HUDEP-2 (cell line): Measurements from ENCODE around the gene AJAP1.

Experiments
- DNase-seq, 76 experiments: peaks; one replicate each; lab custom pipeline; 2025; ENCODE audit not compliant: unreplicated experiment in 76 of 76; lab: John Stamatoyannopoulos, UW

AJAP1 gene

GRCh38 chr1:4630561-4630960 lies 23.8 kb upstream of the AJAP1 start:
- no peak for DNase-seq

GRCh38 chr1:4631321-4631720 lies 23.1 kb upstream of the AJAP1 start:
- DNase-seq = no peak

- no peak for DNase-seq
Measured at GRCh38 chr1:4633346-4633745, 21.1 kb upstream of the AJAP1 start.

- DNase-seq = no peak
Measured at GRCh38 chr1:4634156-4634792, 20.1 kb upstream of the AJAP1 start.

- DNase-seq = no peak
Measured at GRCh38 chr1:4634793-4635406, 19.5 kb upstream of the AJAP1 start.

- DNase-seq = no peak
Measured at GRCh38 chr1:4636186-4636585, 18.2 kb upstream of the AJAP1 start.

- no peak for DNase-seq
Measured at GRCh38 chr1:4636644-4637380, 17.6 kb upstream of the AJAP1 start.

- no peak for DNase-seq
Measured at GRCh38 chr1:4637616-4638344, 16.6 kb upstream of the AJAP1 start.

- no peak for DNase-seq
Measured at GRCh38 chr1:4638345-4638729, 16.1 kb upstream of the AJAP1 start.

- no peak for DNase-seq
Measured at GRCh38 chr1:4640931-4641330, 13.5 kb upstream of the AJAP1 start.

- DNase-seq = no peak
Measured at GRCh38 chr1:4647391-4647790, 7.0 kb upstream of the AJAP1 start.

- DNase-seq = no peak
Measured at GRCh38 chr1:4648657-4649056, 5.8 kb upstream of the AJAP1 start.

GRCh38 chr1:4650481-4650880 lies 3.9 kb upstream of the AJAP1 start:
- no peak for DNase-seq

GRCh38 chr1:4650981-4651380 lies 3.4 kb upstream of the AJAP1 start:
- DNase-seq = no peak

- DNase-seq = peak in 48 of 76 experiments; percentile 2 to 53 (median 19)
Measured at GRCh38 chr1:4652631-4653327, 1.6 kb upstream of the AJAP1 start.

- DNase-seq = no peak
Measured at GRCh38 chr1:4653328-4653660, 1.1 kb upstream of the AJAP1 start.

- peak in 1 of 76 experiments; percentile 3 for DNase-seq
Measured at GRCh38 chr1:4654764-4655673, 610 bp downstream of the AJAP1 start.

GRCh38 chr1:4655674-4656532 lies 1.5 kb downstream of the AJAP1 start:
- peak in 32 of 76 experiments; percentile 1 to 34 (median 9) for DNase-seq
